Measurements from ENCODE around the gene INPP5A. TPM values are rescaled to one million over a fixed set of nuclear protein-coding genes. Genes with fewer than 3 reads are reported as not detected.

The INPP5A gene
- total and polyA plus RNA-seq, 7 donors = 15.1 to 48.8 (median 40.9) TPM

- 69 to 73% (median 72%) methylated on average over 10 of the region's 10 CpGs for WGBS, 3 donors
- no peak overlapping the region for H3K4me3 ChIP-seq
- H3K36me3 ChIP-seq (ENCODE audit: insufficient read depth in 1 of 2, low read depth in 1 of 2) = no peaks in the 10 kb centered on the region
- no peak for TF ChIP-seq CTCF (IDR thresholded peaks at IDR 0.05)
- peaks cover 18% of the 10 kb centered on the region for H3K4me1 ChIP-seq
- DNase-seq = peak in 1 of 2 donors; percentile 51
- no peak overlapping the region for H3K27ac ChIP-seq
- H3K27me3 ChIP-seq (ENCODE audit: insufficient read depth in 3 of 3, low read length in 2 of 3) = no peaks in the 10 kb centered on the region
- H3K9me3 ChIP-seq = no peaks in the 10 kb centered on the region
- peak in 3 of 4 donors; percentile 11 to 25 (median 23) for ATAC-seq
- intact Hi-C loops (cut with DNase I) = loop anchor here in 1 of 2 donors (10.0 kb wide), 1 partner anchor 67 kb away; no protein-coding TSS in a partner anchor
Observed at GRCh38 chr10:132507956-132508490, 29.6 kb upstream of the INPP5A start.

- Histone ChIP-seq H3K4me1 (peaks cover 18% of the 10 kb centered on the region), H3K27ac (no peak overlapping the region), H3K4me3 (no peak overlapping the region), H3K36me3 (ENCODE audit: insufficient read depth in 1 of 2, low read depth in 1 of 2) (no peaks in the 10 kb centered on the region), H3K27me3 (ENCODE audit: insufficient read depth in 3 of 3, low read length in 2 of 3) (no peaks in the 10 kb centered on the region), H3K9me3 (no peaks in the 10 kb centered on the region)
- peak; percentile 87 to 91 (median 88) for ATAC-seq
- WGBS, 3 donors = 55 to 66% (median 58%) methylated on average over 19 of the region's 19 CpGs
- DNase-seq = peak; percentile 60 to 87
- intact Hi-C loops (cut with DNase I) = loop anchor here in 1 of 2 donors (1.0 to 10.0 kb wide), 2 partner anchors 66 to 128 kb away; no protein-coding TSS in a partner anchor
- peak; percentile 46 for TF ChIP-seq CTCF (IDR thresholded peaks at IDR 0.05)
Observed at GRCh38 chr10:132508581-132509443, 28.8 kb upstream of the INPP5A start.

- H3K4me1 ChIP-seq = peaks cover 16% of the 10 kb centered on the region
- 89 to 94% (median 92%) methylated on average over 14 of the region's 14 CpGs for WGBS, 3 donors
- ATAC-seq = no peak
Observed at GRCh38 chr10:132509506-132510173, 27.9 kb upstream of the INPP5A start.

GRCh38 chr10:132510174-132510611 lies 27.4 kb upstream of the INPP5A start:
- ATAC-seq = no peak
- Histone ChIP-seq H3K4me3 (no peak overlapping the region), H3K9me3 (no peaks in the 10 kb centered on the region), H3K27me3 (ENCODE audit: insufficient read depth in 3 of 3, low read length in 2 of 3) (no peaks in the 10 kb centered on the region), H3K36me3 (ENCODE audit: insufficient read depth in 1 of 2, low read depth in 1 of 2) (no peaks in the 10 kb centered on the region), H3K4me1 (peaks cover 12% of the 10 kb centered on the region), H3K27ac (no peak overlapping the region)
- no peak for TF ChIP-seq CTCF (IDR thresholded peaks at IDR 0.05)
- intact Hi-C loops (cut with DNase I) = loop anchor here in 1 of 2 donors (10.0 kb wide), 1 partner anchor 125 kb away; no protein-coding TSS in a partner anchor
- 91 to 94% (median 92%) methylated on average over 15 of the region's 15 CpGs for WGBS, 3 donors
- peak in 1 of 2 donors; percentile 40 for DNase-seq

More at GRCh38 chr10:132509506-132510173, 27.9 kb upstream of the INPP5A start:
- no peak for TF ChIP-seq CTCF (IDR thresholded peaks at IDR 0.05)
- DNase-seq = peak in 1 of 2 donors; percentile 45
- H3K27ac ChIP-seq = no peak overlapping the region
- H3K9me3 ChIP-seq = no peaks in the 10 kb centered on the region
- no peaks in the 10 kb centered on the region for H3K36me3 ChIP-seq (ENCODE audit: insufficient read depth in 1 of 2, low read depth in 1 of 2)
- H3K4me3 ChIP-seq = no peak overlapping the region
- no peaks in the 10 kb centered on the region for H3K27me3 ChIP-seq (ENCODE audit: insufficient read depth in 3 of 3, low read length in 2 of 3)
- intact Hi-C loops (cut with DNase I) = loop anchor here (1.0 to 10.0 kb wide), 3 partner anchors 65 to 128 kb away; no protein-coding TSS in a partner anchor
